ENCODE results near the gene HCAR3. TPM values are rescaled to one million over a fixed set of nuclear protein-coding genes. Genes with fewer than 3 reads are reported as not detected.

The HCAR3 gene
- total RNA-seq, 4 donors from 2014 or later, result not detected

DNA sequence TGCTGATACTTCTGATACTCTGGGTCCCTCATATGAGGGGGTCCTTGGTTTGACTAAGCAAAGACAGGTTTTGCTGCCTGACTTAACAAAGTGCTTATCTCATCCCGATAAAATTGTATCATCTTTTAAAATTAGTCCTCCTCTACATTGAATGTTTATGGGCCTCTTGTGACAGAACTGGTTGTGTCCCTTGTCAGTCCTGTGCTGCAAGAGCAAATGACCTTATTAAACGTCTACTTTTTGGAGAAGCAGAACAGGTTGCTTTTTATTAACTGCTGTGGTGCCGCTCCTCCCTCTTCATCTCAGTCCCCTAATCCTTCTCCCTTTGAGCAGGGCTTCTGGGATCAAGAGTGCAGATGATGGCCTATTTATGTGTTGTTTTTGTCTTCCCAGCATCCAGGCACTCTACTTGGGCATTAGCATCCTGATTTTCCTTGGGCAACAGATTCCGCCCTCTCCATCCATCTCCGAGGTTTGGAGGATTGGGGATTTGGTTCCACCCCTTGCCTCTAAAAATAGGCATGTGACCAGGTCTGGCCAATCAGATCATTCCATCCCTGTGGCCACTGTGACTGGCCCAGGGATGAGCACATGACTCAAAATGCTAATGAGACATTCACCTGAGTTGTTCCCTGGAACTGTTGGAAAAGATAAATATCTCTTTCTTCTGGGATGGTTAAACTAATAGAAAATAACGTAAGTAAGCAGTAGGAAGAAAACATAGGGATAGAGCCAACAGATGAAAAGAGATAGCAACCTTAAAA lies 33.1 kb upstream of the HCAR3 start:
- Histone ChIP-seq H3K27ac (no peak overlapping the region), H3K9me3 (no peaks in the 10 kb centered on the region), H3K4me1 (no peaks in the 10 kb centered on the region), H3K36me3 (no peaks in the 10 kb centered on the region), H3K27me3 (no peaks in the 10 kb centered on the region), H3K4me3 (no peak overlapping the region)
- TF ChIP-seq, protein P1, sequence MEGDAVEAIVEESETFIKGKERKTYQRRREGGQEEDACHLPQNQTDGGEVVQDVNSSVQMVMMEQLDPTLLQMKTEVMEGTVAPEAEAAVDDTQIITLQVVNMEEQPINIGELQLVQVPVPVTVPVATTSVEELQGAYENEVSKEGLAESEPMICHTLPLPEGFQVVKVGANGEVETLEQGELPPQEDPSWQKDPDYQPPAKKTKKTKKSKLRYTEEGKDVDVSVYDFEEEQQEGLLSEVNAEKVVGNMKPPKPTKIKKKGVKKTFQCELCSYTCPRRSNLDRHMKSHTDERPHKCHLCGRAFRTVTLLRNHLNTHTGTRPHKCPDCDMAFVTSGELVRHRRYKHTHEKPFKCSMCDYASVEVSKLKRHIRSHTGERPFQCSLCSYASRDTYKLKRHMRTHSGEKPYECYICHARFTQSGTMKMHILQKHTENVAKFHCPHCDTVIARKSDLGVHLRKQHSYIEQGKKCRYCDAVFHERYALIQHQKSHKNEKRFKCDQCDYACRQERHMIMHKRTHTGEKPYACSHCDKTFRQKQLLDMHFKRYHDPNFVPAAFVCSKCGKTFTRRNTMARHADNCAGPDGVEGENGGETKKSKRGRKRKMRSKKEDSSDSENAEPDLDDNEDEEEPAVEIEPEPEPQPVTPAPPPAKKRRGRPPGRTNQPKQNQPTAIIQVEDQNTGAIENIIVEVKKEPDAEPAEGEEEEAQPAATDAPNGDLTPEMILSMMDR (IDR thresholded peaks at IDR 0.05), result no peak
- TF ChIP-seq POLR2A (IDR thresholded peaks at IDR 0.05), result no peak
- intact Hi-C loops (cut with DNase I; ENCODE audit: low total_unique reads), result no loop called here
- no peak for DNase-seq

DNA sequence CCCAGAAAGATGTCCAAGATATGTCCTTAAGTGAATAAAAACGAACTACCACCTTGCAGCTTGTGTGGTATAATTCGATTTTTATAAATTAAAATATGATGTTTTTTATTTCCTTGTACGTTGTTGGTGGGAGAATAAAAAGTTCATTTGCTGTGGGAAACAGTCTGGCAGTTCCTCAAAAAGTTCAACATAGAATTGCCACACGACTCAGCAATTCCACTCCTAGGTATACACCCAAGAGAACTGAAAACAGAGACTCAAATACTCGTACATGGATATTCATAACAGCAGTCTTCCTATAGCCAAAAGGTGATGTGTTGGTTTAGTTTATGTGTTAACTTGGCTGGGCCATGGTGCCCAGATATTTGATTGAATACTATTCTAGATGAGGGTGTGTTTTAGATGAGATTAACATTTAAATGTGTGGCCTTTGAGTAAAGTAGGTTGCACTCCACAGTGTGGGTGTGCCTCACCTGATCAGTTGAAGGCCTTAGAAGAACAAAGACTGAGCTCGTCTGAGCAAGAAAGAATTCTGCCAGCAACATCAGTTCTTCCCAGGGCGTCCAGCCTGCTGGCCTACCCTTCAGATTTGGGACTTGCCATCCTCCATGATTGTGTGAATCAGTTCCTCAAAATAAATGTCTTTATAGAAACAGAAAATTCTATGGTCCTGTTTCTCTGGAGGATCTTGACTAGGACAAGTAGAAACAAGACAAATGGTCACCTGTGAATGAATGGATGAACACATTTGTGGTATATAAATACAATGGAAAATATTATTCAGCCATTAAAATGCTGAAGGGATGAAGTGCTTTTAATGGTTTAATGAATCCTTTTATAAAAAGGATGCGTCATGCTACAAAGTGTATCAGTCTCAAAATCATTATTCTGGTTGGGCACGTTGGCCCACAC lies 30.9 kb upstream of the HCAR3 start:
- TF ChIP-seq, protein P1 (IDR thresholded peaks at IDR 0.05), result no peak
- no peak for TF ChIP-seq POLR2A (IDR thresholded peaks at IDR 0.05)

DNA sequence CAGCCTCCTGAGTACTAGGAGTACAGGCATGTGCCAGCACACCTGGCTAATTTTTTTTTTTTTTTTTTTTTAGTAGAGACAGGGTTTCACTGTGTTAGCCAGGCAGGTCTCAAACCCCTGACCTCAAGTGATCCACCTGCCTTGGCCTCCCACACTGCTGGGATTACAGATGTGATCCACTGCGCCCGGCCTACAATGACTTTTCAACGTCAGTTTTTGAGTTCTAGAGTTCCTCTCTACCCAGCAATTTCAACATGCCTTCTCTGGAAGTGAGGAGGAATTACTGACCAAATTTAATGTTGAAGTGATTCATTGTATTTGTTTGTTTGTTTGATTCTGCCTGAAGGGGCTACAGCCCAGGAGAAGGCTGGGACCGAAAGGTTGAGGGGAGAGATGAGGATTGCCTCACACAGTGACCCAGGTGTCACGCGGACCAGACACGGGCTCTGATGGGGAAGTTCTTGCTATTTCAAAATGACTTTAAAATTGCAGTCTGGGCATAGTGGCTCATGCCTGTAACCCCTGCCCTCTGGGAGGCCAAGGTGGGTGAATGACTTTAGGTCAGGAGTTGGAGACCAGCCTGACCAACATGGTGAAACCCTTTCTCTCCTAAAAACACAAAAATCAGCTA lies 27.4 kb upstream of the HCAR3 start:
- Histone ChIP-seq H3K27me3 (no peaks in the 10 kb centered on the region), H3K4me3 (no peak overlapping the region), H3K36me3 (no peaks in the 10 kb centered on the region), H3K9me3 (no peaks in the 10 kb centered on the region), H3K27ac (no peak overlapping the region), H3K4me1 (no peaks in the 10 kb centered on the region)
- no peak for DNase-seq
- TF ChIP-seq, protein P1 (IDR thresholded peaks at IDR 0.05), result no peak
- TF ChIP-seq POLR2A (IDR thresholded peaks at IDR 0.05), result no peak
- intact Hi-C loops (cut with DNase I; ENCODE audit: low total_unique reads), result no loop called here

More for the DNA sequence above, 30.9 kb upstream of the HCAR3 start:
- no peak for DNase-seq
- no peaks in the 10 kb centered on the region for H3K9me3 ChIP-seq
- H3K4me3 ChIP-seq, result no peak overlapping the region
- no peaks in the 10 kb centered on the region for H3K27me3 ChIP-seq
- H3K27ac ChIP-seq, result no peak overlapping the region
- intact Hi-C loops (cut with DNase I; ENCODE audit: low total_unique reads), result no loop called here
- H3K36me3 ChIP-seq, result no peaks in the 10 kb centered on the region
- no peaks in the 10 kb centered on the region for H3K4me1 ChIP-seq

DNA sequence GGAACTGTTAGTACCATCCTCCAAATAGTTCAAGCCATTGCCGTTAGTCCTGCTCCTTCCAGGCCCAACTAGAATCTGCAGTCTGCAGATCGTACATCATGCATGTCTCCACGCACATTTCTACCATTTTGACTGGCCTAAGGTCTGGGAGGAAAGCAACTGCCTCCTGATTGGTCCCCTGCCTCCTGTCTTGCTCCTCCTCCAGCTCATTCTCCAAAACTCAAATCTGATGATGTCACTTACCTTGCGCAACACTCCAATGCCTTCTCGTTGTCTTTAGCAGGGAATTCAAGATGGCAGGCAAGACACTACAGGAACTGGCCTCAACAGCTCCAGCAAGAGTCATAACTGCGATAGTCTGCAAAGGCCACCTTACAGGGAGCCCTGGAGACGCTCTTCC lies 23.7 kb upstream of the HCAR3 start:
- Histone ChIP-seq H3K4me1 (no peaks in the 10 kb centered on the region), H3K27me3 (no peaks in the 10 kb centered on the region), H3K4me3 (no peak overlapping the region), H3K36me3 (no peaks in the 10 kb centered on the region), H3K9me3 (no peaks in the 10 kb centered on the region), H3K27ac (no peak overlapping the region)
- TF ChIP-seq, protein P1 (IDR thresholded peaks at IDR 0.05), result no peak
- TF ChIP-seq POLR2A (IDR thresholded peaks at IDR 0.05), result no peak
- intact Hi-C loops (cut with DNase I; ENCODE audit: low total_unique reads), result no loop called here
- no peak for DNase-seq
